Peyer's patch (tissue), 4 donors: ENCODE data around the gene DDI2.

Experiments used
- CTCF ChIP-seq, 6 experiments: fragments of 450-650 bp in 4 of 6; fragments of 200-600 bp in 2 of 6; sonication (generic) in 1 of 6; IDR thresholded peaks; one replicate each; pipeline ENCODE4 v1.5.1; 2017 to 2019; ENCODE audit warnings: antibody characterized with exemption in 6 of 6, mild to moderate bottlenecking in 3 of 6, moderate library complexity in 1 of 6
- POLR2A ChIP-seq, 2 donors: fragments of 450-650 bp; IDR thresholded peaks; one replicate each; pipeline ENCODE4 v1.5.1; 2017; ENCODE audit warnings: antibody characterized with exemption in 2 of 2, mild to moderate bottlenecking in 2 of 2, moderate library complexity in 2 of 2

GRCh38 chr1:15703562-15703961 is 86.3 kb downstream of the DDI2 start:
- TF ChIP-seq CTCF (IDR thresholded peaks at IDR 0.05) (no peak), POLR2A (IDR thresholded peaks at IDR 0.05) (no peak)
